ENCODE data around the gene PTH1R.

DNA sequence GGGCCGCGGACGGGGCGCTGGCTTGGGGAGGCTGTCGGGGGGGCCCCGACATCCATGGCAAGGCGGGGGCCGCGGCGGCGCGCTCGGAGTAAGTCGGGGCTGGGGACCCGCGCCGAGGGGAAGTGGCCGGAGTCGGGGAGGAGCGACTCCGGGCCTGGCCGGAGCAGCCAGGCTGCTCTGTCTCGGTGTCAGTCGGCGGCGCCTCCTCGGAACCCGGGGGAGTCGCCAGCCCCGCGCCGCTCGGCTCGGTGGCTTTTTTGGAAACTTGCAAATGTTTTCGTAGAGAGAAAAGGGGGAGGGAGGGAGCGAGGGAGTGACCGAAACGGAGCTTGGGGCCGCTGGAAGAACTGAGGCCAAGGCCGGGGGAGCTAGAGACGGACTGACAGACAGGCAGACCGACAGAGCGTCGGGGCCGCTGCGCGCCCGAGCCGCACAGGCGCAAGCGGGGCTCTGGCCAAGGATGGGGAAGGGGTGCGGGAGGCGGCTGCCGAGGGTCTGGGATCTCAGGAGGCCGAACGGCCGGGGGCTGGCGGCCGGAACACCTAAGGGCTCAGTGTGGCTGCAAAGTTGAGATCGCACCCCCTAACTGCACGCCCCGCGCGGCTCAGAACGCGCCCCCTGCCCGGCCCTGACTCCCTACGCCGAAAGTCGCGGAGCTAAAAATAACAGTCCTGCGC lies 5.0 kb downstream of the PTH1R start:
- TF ChIP-seq POLR2AphosphoS5 (IDR thresholded peaks at IDR 0.05; ENCODE audit: insufficient read depth in 1 of 2, low read depth in 1 of 2): peak in 1 of 2 donors; percentile 45
- TF ChIP-seq, protein P1, sequence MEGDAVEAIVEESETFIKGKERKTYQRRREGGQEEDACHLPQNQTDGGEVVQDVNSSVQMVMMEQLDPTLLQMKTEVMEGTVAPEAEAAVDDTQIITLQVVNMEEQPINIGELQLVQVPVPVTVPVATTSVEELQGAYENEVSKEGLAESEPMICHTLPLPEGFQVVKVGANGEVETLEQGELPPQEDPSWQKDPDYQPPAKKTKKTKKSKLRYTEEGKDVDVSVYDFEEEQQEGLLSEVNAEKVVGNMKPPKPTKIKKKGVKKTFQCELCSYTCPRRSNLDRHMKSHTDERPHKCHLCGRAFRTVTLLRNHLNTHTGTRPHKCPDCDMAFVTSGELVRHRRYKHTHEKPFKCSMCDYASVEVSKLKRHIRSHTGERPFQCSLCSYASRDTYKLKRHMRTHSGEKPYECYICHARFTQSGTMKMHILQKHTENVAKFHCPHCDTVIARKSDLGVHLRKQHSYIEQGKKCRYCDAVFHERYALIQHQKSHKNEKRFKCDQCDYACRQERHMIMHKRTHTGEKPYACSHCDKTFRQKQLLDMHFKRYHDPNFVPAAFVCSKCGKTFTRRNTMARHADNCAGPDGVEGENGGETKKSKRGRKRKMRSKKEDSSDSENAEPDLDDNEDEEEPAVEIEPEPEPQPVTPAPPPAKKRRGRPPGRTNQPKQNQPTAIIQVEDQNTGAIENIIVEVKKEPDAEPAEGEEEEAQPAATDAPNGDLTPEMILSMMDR (IDR thresholded peaks at IDR 0.05): no peak
- peak in 1 of 2 donors; percentile 27 for TF ChIP-seq POLR2A (IDR thresholded peaks at IDR 0.05)

Data from vagina (tissue), 2 donors.